HG03039 (cell line): ENCODE data around the gene KCNK17.

Experiments used
- ATAC-seq: cut with Tn5 transposase; IDR thresholded peaks from one replicate; pipeline ENCODE4 v1.9.1; 2021; ENCODE audit warnings: mild to moderate bottlenecking, moderate library complexity; ENCODE audit not compliant: unreplicated experiment

The KCNK17 gene

GRCh38 chr6:39339096-39339867 lies 25.1 kb upstream of the KCNK17 start:
- ATAC-seq: no peak

- ATAC-seq: no peak
Measured at GRCh38 chr6:39338397-39338796, 24.2 kb upstream of the KCNK17 start.

GRCh38 chr6:39335780-39336545 lies 21.7 kb upstream of the KCNK17 start:
- no peak for ATAC-seq

- ATAC-seq: no peak
Measured at GRCh38 chr6:39333644-39334438, 19.6 kb upstream of the KCNK17 start.

GRCh38 chr6:39330476-39330875 lies 16.3 kb upstream of the KCNK17 start:
- ATAC-seq: no peak

- ATAC-seq: no peak
Measured at GRCh38 chr6:39330057-39330456, 15.8 kb upstream of the KCNK17 start.

GRCh38 chr6:39328066-39328465 lies 13.8 kb upstream of the KCNK17 start:
- ATAC-seq: no peak

- no peak for ATAC-seq
Measured at GRCh38 chr6:39327507-39327906, 13.3 kb upstream of the KCNK17 start.

- ATAC-seq: no peak
Measured at GRCh38 chr6:39322306-39322850, 8.2 kb upstream of the KCNK17 start, which contains the start of gene KCNK16. Gene KCNK16, minus strand, starts transcription at chr6:39322702. Its CDS starts 162 bp downstream, at chr6:39322540.

GRCh38 chr6:39321761-39322160 lies 7.5 kb upstream of the KCNK17 start:
- ATAC-seq: no peak

- no peak for ATAC-seq
Measured at GRCh38 chr6:39320363-39320984, 6.3 kb upstream of the KCNK17 start.

GRCh38 chr6:39319621-39320362 lies 5.6 kb upstream of the KCNK17 start:
- ATAC-seq: no peak

- no peak for ATAC-seq
Measured at GRCh38 chr6:39317256-39317655, 3.0 kb upstream of the KCNK17 start.

GRCh38 chr6:39313526-39314272 lies 520 bp downstream of the KCNK17 start:
- ATAC-seq: no peak

- ATAC-seq: no peak
Measured at GRCh38 chr6:39312912-39313525, 1.2 kb downstream of the KCNK17 start.

GRCh38 chr6:39310542-39310941 lies 3.7 kb downstream of the KCNK17 start:
- no peak for ATAC-seq

GRCh38 chr6:39309942-39310531 lies 4.2 kb downstream of the KCNK17 start:
- ATAC-seq: no peak

GRCh38 chr6:39307462-39307861 lies 6.8 kb downstream of the KCNK17 start:
- no peak for ATAC-seq
